GM21381 (cell line): ENCODE measurements around the gene SEMA5B.

ENCODE experiments used
- ATAC-seq: cut with Tn5 transposase; IDR thresholded peaks from one replicate; pipeline ENCODE4 v1.9.1; 2021; ENCODE audit warnings: mild to moderate bottlenecking, moderate library complexity; ENCODE audit not compliant: unreplicated experiment

The SEMA5B gene

DNA sequence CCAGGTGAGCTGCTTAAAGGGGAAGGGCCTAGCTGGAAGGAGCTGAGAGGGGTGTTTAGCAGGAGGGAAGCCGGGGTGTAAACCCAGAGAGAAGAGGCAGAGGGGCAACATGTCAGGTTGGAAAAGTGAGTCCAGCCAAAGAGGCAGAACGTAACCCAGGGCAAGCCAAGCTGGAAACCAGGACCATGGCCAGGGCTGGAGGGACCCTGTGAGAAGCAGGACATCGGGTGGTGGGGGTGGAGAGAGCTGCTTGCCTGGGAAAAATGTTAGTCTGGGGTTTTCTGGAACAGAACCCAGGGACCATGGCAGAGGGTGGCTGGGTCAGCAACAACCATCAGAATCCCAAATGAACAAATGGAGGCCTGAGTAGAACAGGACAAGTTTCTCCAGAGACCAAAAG is 32.6 kb downstream of the SEMA5B start:
- ATAC-seq, result no peak

DNA sequence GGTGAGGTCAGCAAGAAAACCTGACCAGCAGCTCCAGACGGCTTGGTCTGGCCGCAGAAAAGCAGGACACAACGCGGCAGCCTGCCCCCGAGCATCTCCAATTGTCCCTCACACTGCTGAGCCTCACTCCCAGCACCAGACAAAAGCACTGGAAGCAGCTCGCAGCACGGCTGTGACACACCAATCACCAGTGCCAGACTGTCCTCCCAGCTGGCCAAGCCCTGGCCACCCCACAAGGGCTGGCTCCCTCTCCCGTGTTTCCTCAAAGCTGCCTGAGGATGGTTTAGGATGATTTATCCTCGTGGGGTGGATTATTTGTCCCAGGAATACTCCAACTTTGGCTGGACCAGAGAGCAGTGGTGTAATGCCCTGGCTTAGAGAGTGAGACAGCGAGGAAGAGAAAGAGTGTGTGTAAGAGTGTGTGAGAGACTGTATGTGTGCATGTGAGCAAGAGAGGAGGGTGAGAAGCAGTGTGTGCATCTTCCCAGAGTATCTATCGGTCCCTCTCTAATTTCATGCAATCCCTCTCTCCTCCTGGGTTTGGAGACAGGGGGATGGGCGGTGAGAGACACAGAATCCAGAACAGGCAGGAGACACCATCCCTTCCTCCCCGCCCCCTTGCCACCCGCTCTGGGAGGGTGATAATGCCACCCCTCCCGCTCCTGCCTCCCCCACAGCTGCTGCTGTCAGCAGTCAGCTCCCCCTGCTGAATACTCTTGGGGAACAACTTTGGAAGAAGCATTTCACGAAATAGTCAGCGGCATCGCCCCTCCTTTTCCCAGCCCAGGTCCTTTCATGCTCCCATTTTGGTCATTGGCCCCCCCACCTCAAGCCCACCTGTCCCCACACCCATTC is 34.2 kb downstream of the SEMA5B start:
- ATAC-seq, result no peak

DNA sequence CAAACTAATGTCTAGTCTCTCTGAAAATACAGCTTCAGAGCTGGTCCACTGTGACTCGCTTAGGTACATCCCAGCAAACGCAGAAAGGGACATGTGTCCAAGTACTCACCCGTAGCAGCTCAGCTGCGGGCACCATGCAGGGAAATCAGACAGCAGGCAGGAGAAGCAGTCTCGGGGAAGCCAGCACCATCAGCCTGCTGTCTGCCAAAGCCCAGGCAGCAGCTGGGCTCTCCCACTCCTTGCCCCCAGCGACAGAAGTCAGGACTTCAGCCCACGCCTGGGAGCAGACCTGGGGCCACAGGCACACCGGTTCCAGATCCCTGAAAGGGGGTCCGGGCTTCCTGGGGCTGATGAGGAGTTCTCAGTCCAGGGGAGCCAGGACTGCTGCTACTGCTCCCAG is 34.9 kb downstream of the SEMA5B start:
- no peak for ATAC-seq

DNA sequence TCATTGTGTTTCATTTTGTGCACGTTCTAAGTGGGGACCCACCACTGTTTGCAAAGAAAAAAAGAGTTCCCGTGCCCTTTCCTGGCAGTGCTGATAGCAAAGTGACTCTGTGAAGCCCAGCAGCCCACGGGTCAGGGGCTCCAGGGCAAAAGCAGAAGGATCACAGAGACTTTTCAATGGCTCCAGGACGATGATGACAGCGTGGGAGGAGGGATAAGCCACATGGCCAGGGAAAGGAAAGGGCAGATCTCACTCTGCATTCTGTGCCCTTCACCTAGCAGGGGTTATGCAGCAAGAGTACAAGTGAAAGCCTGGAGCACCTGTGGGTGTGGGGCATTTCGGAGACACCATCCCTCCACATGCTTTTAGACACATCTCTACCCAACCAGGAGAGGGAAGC is 35.4 kb downstream of the SEMA5B start:
- ATAC-seq, result no peak

DNA sequence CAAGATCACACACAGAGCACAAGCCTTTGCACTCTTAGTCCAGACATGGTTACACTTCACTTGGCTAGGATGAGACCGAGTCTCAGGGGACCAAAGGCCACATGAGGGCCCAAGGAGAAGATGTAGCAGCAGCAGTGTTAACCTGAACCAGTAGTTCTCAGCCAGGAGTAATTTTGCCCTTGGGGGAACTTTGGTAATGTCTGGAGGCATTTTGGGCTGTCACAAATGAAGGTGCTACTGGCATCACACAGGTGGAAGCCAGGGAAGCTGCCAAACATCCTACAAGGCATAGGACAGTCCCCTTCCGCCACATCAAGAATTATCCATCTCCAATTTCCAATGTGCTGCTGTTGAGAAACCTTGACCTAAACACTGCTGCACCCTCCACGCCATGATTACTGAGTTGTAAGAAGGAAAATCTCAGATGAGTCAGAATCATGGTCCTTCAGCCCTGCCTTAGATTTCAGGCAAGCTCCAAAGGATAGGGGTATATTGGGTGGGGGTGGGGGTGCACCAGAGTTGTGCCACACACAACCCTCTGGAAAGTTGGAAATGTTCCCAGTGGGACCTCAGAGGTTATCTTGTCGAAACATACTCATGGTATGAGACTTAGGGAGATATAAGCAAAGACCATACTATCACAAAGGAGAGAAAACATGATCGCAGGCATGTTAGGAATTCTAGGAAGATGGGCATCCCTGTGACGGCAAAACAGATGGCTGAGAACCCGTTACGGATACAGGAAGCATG is 36.2 kb downstream of the SEMA5B start:
- ATAC-seq, result no peak

DNA sequence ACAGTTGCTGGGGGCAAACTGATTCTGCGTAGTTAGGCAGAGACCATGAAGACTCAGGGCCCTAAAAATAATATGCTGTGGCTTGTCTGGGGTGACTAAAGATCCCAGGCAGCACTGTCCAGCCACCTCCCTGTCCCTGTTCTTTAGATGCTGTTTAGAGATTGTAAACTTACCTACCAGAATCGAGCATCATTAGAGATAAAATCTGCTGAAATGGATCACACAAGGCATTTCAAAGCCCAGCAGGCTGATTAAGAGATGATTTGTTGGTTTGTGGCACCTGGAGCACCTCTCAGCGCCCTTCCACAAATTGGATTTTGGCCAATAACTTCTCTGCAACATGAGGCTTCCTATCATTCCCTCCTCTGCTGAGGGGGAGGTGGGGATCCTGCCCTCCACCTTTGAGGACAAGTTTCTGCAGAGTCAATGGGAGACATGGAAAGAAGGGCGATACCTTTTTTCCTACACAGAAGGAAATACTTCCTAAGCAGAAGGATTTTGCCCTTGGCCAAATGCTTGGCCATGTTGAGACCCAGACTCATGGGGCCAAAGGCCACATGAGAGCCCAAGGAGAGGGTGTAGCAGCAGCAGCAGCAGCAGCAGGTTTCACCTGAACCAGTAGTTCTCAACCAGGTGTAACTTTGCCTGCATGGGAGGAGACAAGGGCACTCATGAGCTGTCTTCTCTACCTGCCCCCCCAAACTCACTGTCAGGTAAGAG is 37.5 kb downstream of the SEMA5B start:
- ATAC-seq, result no peak

DNA sequence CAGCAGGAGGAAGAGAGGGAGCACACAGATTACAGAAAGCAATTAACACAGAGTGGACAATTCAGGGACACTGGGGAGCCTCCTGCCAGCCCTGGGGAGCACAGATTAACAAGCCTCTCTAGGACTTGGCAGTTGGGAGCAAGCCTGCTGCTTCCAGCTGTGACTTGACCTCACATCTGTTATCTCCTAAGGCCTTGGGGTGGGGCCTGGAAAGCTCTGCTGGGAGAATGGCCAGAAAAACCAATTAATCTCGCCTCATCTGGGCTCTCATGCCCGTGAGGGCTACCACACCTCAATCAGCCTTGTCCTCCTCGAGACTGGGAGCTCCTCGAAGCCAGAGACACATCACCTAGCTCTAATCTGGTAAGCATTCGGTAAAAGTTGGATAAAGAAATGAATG is 39.1 kb downstream of the SEMA5B start:
- ATAC-seq, result no peak

DNA sequence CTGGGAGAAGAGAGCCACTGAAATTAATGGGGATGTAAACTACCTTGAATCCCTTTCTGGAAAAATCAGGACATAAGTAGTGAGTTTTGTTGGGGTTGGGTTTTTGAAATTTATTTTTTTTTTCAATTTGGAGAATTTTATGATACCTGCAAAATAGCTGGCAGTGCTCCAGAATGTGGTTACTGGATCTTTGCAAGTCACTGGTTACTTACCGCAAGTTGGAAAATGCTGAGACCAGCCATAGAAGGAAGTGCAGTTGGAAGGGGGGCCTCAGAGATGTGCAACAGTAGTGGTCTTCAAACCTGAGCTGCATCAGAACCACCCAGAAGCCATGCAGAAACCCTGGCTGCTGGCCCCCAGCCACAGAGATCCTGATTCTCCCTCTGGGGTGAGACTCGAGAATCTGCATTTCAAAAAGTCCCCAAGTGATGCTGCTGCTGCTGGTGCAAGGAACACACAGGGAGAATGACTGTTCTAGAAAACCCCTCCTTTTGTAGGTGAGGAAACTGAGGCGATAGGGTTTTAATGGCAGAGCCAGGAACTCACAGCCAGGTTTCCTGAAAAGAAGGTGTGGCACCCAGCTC is 39.7 kb downstream of the SEMA5B start:
- ATAC-seq, result no peak

DNA sequence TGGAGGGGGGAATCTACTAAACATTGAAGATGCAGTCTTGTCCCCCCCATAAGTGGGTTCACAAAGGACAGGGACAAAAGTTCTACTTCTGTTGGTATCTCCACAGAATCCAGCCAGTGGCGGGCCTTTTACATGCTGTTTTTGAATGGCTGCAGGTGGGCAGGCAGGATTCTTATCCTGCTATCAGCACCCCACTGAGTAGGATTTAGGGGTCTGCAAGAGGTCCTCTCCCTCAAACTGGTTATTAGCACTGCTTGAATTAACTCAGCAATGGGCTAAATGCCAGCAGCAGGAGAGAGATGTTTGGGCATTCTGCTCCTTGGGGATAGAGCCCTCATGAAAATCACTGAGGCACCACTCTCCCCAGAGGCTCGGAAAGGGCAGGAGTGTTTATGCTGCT is 40.3 kb downstream of the SEMA5B start:
- no peak for ATAC-seq

DNA sequence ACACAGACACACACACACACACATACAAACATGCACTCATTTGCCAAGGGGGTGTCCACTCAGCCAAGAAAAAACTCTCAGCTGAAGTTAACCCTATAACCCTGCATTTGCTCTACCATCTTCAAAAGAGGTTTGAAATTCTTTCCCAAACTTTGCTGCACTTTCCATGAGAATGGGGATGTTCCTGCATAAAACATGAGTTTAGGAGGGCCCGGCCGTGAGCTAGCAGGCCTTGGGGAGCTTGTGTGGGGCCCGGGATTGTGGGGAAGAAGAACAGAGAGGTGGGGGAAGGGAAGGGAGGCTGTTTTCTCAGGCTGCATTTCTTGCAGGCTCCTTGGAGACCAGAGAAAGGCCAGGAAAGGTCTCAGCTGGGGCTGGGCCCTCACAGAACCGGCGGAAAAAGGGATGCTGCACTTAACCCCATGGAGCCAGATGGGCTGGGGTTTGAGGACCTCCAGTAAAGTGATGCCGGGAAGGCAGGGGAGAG is 40.8 kb downstream of the SEMA5B start:
- no peak for ATAC-seq

DNA sequence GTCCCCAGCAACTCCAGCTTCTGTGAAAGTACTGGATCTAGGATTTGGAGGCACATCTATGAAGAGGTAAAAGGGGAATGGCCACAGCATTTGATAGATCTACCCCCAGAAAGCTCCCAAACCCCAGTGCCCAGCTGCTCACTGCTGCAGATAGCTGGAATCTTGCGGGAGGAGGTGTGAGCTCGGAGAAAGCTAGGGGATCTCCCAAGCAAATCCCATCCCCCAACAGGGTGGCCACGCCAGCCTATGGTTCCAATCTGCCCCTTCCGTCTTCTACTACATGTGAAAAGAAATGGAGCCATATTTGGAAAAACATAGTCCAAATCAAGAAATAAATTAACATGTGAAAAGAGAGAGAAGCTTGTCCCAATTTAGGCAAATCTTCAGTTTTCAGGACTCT is 42.0 kb downstream of the SEMA5B start:
- no peak for ATAC-seq

DNA sequence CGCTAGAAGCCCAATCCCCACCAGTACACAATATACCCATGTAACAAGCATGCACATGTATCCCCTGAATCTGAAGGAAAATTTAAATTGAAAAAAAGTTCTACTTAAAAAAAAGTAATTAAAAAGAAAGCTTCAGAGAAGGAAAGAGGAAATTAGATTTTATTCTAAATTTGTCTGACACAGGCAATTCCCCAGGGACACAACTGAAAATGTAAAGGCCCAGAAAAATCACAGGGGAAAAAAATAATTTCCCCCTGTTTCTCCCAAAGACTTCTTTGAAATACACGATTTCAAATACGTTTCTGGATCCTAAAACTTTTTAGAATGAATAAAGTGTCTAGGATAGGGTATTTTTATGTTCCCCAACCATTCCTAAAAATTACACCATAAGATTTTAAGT is 42.9 kb downstream of the SEMA5B start:
- no peak for ATAC-seq

DNA sequence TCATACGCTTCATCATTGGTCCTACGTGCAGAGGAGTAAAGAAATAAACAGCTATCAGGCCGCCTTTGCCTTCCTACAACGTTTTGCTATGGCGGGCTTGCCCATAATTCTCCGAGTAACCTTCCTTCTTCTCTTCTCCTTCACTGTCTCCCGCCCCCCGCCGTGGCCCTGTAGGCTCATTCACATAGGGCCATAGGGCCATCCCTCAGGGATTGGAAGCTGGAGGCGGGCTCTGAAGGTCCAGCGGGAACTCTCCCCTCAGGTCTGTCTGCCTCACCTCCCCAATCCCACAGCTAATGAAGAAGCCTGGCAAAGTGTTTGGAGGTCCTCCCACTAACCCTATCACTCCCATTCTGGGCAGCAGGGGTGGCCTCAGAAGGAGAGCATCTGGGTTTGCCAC is 43.6 kb downstream of the SEMA5B start:
- no peak for ATAC-seq

DNA sequence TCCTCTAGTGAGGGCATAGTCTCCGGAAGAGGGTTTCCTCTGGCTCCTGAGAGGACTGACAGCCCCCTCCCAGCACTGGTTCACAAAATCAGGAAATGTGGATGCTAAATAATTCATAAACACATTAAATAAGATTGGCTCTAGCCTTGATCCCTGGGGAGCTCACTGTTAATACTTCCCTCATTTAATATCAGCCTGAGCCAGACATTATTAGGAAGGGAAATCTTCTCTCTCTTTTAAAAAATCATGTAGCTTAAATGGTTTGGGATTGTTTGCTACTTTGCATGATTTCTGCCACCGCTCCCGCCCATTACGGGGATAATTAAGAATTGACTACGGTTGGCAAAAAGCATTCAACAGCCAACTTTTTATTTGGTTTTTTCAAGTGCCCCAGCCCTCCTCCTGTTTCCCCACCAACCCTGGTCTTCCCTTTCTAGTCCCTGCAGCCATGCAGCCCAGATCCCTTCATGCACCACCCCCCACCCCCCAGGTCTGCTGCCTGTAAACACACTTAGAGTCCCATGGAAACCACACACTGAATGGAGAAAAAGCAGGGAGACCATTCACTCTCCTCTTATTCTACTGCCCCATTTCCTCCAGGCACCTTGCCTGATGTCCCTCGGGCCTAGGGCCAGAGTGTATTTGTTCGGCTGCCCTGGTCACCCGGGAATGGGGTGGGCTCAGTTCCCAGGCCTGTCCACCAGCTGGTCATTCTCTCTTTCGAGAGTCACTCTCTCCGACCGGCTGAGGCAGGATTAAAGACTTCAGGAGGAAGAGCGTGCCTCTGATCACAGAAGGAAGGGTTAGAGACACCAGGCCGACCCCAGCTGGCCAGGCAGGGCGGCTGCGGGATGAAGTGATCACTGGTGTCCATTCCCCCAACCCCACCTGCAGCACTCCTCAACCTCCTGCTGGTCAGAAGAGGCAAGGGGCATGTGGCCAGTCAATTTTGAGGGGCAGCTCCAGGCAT is 45.1 kb downstream of the SEMA5B start:
- no peak for ATAC-seq

DNA sequence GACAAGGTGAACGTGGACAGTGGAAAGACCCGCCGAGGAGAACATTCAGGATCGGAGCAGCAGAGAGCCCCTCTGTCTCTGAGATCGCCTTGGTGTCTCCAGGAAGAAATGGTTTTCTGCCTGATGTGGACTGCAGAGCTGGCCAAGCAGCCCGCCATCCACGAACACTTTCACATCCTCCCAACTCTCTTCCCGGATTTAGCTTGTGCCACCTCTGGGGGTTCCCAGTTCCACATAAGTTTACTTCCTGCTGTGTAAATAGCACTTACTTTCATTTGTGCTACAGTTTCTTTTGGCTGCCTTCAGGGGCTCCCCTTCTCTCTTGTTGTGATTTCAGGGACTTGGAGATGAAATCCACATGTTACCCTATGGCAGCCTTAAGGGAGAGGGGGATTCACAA is 48.4 kb downstream of the SEMA5B start:
- no peak for ATAC-seq

DNA sequence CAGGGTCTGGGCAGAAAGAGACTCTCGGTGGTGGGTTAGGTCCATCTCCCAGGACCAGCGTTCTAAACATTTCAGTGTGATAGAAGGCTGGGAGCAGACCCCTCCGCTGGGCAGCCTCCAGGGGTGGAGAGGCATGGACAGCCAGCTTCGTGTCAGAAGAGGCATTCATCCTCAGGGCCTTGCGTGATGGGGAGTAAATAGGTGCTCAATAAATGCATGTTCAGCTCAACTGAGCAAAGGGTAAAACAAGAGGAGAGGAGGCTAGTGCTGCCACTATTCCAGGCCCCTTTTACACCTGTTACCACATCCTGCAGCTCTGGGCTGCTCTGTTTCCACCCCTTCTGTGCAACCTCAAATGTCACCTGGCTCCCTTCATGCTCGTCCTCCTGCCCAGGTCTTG is 49.0 kb downstream of the SEMA5B start:
- ATAC-seq, result no peak

DNA sequence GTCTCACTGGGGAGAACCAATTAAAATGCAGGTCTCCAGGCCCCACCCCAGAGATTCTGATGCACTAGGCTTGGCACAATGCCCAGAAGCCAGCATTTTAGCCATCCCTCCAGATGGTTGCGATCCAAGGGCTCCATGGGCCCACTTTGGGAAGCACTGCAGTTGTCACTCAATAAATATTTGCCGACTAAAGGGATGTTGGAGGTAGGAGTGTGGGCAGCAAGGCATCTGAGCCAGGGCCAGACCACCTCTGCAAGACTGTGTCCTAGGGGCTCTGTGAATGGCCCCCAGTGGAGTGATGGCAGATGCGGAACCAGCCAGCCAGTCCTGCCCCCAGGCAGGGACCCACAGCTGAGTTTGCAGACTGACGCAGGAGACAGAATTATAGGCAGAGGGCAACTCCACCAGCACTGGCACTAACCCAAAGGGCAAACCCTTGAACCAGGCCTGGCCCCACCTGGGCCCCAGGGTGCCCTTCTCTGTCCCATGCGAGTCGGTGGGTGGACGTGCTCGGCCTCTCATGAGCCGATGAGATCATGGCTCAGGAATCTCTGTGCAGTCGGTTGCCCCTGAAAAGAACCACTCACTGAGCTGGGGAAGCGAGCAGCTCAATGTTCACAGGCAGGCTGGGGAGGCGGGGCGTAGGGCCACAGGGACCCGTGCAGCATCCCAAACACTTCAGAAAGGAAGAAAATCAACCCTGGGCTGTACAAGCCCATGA is 49.7 kb downstream of the SEMA5B start:
- no peak for ATAC-seq

DNA sequence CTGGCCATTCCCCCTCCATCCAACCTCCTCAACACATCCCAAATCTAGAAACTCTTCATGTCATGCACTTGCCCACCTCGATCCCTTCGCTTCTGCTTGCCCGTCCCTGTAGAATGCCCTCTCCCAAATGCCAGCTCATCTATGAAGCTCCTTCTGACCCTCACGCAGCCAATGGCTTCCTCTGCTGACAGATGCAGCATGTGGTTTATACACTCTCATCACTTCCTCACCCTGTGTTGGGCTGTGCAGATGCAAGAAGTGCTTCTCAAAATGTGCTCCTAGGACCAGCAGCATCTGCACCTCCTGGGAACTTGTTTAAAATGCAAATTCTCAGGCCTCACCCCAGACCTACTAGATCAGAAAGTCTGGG is 51.7 kb downstream of the SEMA5B start:
- peak; percentile 45 for ATAC-seq

DNA sequence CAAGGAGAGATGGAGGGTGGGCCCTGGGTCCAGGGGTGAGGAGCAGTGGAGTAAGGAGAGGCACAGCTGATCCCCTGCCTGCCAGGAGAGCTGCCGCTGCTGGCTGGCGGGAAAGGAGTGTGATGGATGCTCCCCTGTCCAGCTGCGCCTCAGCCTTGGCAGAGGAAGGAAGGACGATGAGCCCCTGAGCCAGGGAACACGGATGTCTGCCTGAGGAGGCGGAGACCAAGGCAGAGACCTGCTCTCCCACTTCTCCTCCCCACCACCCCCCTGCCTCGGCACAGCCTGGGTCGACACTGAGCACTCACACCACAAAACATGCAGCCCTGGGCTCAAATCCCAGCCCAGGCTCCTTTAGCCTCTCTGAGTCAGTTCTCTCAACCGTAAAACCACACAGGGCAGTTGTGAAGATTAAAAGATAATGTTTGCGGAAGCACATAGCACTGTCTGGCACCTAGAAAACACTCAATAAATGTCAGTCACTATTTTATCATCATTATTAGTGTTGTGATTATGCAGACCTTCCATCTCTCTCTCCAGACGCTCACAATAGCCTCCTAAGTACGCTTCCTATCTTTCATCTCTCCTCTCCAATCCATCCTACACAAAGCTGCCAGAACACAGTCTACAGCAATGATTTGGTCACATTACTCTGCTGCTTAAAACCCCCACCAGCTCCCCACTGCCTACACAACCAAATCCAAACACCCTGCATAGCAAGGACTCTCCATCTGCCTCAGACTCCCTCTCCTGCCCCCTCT is 52.2 kb downstream of the SEMA5B start:
- ATAC-seq, result peak; percentile 71
